HUDEP-2 (cell line): ENCODE measurements around the gene HRH1.
A peak's percentile ranks its signal among the peaks of the same experiment; 100 is the strongest.
"Not testable (repeated sequence)": the region's sequence is repeated elsewhere in the genome, so short reads cannot be mapped to it uniquely, and the experiment has no call there.

Experiments
- DNase-seq, 76 experiments: peaks; one replicate each; lab custom pipeline; 2025; ENCODE audit not compliant: unreplicated experiment in 76 of 76; lab: John Stamatoyannopoulos, UW

Gene HRH1

GRCh38 chr3:11201251-11202019 is 47.1 kb downstream of the HRH1 start:
- no peak for DNase-seq

GRCh38 chr3:11203961-11204360 is 49.7 kb downstream of the HRH1 start:
- no peak for DNase-seq

- DNase-seq = no peak
Measured at GRCh38 chr3:11204697-11205348, 50.5 kb downstream of the HRH1 start.

GRCh38 chr3:11205881-11206280 is 51.6 kb downstream of the HRH1 start:
- peak in 2 of 76 experiments; percentile 2 to 4 for DNase-seq

GRCh38 chr3:11206316-11206715 is 52.0 kb downstream of the HRH1 start:
- DNase-seq = no peak

GRCh38 chr3:11206953-11207352 is 52.7 kb downstream of the HRH1 start:
- no peak for DNase-seq

- no peak for DNase-seq
Measured at GRCh38 chr3:11211531-11212298, 57.4 kb downstream of the HRH1 start.

- DNase-seq = no peak
Measured at GRCh38 chr3:11212299-11212608, 58.0 kb downstream of the HRH1 start.

GRCh38 chr3:11212784-11213183 is 58.5 kb downstream of the HRH1 start:
- no peak for DNase-seq

- DNase-seq = no peak
Measured at GRCh38 chr3:11213810-11214450, 59.6 kb downstream of the HRH1 start.

- no peak for DNase-seq
Measured at GRCh38 chr3:11214451-11214978, 60.2 kb downstream of the HRH1 start.

GRCh38 chr3:11217370-11217769 is 63.1 kb downstream of the HRH1 start:
- DNase-seq = not testable (repeated sequence)

GRCh38 chr3:11220230-11220629 is 65.9 kb downstream of the HRH1 start:
- no peak for DNase-seq

GRCh38 chr3:11221818-11222415 is 67.6 kb downstream of the HRH1 start:
- DNase-seq = no peak

GRCh38 chr3:11224010-11224409 is 69.7 kb downstream of the HRH1 start:
- no peak for DNase-seq

- DNase-seq = no peak
Measured at GRCh38 chr3:11224870-11225229, 70.6 kb downstream of the HRH1 start.

GRCh38 chr3:11226042-11226370 is 71.7 kb downstream of the HRH1 start:
- no peak for DNase-seq

- no peak for DNase-seq
Measured at GRCh38 chr3:11228041-11228440, 73.7 kb downstream of the HRH1 start.

- no peak for DNase-seq
Measured at GRCh38 chr3:11230125-11230524, 75.8 kb downstream of the HRH1 start.

GRCh38 chr3:11230832-11231231 is 76.5 kb downstream of the HRH1 start:
- no peak for DNase-seq

GRCh38 chr3:11235385-11235784 is 81.1 kb downstream of the HRH1 start:
- no peak for DNase-seq
